ENCODE results near the gene FGF3.

Gene FGF3

DNA sequence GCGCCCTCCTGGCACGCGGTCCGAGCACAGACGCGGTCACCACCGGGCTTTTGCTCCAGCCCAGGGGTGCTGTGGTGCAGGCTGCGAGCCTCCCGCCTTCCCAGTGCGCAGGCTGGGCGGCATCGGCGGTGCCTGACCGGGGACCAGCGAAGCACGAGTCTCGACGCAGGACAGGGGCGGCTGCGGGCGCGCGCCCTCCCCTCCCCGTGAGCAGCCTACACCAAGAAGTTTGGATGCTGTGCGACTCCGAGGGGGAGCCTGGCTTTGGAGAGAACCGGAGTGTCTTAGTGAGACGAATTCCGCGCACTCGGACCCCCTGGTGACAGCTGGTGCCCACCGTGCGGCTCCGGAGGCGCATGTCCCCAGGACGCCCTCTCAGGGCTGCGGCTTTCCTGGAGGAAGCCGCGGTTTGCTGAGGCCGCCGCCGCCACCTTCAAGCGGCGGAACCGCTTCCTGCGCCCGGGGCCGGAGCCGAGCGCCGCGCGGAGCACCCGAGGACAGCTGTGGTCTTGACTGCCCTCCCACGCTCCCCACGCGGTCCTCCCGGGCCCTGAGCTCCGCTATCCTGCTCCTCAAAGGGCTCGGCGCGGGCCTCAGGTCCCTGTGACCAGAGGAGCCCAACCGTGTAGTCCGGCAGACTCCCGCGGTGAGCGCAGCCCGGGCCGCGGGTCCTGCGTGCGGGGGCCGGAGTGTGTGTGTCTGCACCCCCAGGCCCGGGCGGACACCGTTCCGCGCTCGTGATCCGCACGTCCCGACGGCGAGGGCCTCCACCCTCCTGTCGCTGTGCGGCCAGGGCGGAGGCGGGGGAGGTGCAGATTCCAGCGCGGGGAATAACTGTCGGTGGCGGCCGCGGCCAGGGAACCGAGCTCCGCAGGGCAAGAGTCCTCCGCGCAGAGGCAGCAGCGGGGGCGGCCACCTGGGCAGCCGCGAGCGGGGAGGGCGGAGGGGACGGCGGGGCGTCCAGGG, 1.7 kb downstream of the FGF3 start:
- no peak overlapping the region for H3K4me3 ChIP-seq (ENCODE audit: low read depth, low read length)
- TF ChIP-seq, protein P1, sequence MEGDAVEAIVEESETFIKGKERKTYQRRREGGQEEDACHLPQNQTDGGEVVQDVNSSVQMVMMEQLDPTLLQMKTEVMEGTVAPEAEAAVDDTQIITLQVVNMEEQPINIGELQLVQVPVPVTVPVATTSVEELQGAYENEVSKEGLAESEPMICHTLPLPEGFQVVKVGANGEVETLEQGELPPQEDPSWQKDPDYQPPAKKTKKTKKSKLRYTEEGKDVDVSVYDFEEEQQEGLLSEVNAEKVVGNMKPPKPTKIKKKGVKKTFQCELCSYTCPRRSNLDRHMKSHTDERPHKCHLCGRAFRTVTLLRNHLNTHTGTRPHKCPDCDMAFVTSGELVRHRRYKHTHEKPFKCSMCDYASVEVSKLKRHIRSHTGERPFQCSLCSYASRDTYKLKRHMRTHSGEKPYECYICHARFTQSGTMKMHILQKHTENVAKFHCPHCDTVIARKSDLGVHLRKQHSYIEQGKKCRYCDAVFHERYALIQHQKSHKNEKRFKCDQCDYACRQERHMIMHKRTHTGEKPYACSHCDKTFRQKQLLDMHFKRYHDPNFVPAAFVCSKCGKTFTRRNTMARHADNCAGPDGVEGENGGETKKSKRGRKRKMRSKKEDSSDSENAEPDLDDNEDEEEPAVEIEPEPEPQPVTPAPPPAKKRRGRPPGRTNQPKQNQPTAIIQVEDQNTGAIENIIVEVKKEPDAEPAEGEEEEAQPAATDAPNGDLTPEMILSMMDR (IDR thresholded peaks at IDR 0.05; ENCODE audit: borderline replicate concordance, insufficient read depth, low read depth, low read length): no peak

DNA sequence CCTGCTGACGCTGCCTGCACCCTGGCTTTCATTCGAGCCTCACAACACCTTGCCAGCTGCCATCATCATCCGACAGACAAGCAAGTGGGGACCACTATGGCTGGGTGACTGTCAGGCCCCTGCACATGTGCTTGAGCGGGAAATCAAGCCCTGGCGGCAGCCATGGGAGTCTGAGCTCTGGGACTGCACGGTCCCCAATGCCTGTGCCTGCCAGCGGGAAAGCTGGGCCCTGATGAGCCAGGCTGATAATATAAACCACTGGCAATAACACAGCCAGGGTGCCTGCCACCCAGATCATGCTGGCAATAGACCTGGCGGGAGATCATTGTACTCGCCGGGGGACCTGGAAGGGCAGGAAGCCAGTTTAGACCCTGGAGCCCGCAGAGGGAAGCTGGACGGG, 2.5 kb downstream of the FGF3 start:
- TF ChIP-seq, protein P1 (IDR thresholded peaks at IDR 0.05; ENCODE audit: borderline replicate concordance, insufficient read depth, low read depth, low read length): no peak

DNA sequence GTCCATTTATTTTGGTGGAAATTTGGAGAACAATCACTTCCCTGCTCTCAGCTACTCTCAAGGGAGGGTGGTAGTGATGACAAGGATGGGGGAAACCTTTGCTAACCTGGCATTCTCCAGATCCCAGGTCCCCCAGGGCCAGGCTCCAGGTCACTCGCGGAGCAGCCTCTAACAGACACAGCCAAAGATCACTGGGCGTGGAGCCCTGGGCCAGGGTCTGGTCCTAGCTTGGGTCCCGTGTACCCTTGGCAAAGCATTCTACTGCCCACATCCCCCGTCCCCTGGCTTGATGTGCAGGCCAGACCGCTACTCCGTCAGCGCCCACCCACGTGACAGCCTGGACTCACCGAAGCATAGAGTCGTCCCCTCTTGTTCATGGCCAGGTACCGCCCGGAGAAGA, 3.2 kb downstream of the FGF3 start:
- TF ChIP-seq, protein P1 (IDR thresholded peaks at IDR 0.05; ENCODE audit: borderline replicate concordance, insufficient read depth, low read depth, low read length): no peak
- H3K4me3 ChIP-seq (ENCODE audit: low read depth, low read length): no peak overlapping the region

More for the DNA sequence above, 2.5 kb downstream of the FGF3 start:
- no peak overlapping the region for H3K4me3 ChIP-seq (ENCODE audit: low read depth, low read length)

DNA sequence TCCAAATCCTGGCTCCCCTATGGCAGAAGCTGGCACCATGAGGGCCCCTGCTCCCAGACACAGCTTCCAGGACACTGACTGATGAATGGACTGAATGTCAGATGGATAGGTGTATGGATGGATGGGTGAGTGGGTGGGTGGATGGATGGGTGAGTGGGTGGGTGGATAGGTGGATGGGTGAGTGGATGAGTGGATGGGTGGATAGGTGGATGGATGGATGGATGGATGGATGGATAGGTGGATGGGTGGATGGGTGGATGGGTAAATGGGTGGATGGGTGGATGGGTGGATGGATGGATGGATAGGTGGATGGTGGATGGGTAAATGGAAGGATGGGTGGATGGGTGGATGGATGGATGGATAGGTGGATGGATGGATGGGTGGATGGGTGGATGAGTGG, 4.3 kb downstream of the FGF3 start:
- no peak overlapping the region for H3K4me3 ChIP-seq (ENCODE audit: low read depth, low read length)
- TF ChIP-seq, protein P1 (IDR thresholded peaks at IDR 0.05; ENCODE audit: borderline replicate concordance, insufficient read depth, low read depth, low read length): no peak

DNA sequence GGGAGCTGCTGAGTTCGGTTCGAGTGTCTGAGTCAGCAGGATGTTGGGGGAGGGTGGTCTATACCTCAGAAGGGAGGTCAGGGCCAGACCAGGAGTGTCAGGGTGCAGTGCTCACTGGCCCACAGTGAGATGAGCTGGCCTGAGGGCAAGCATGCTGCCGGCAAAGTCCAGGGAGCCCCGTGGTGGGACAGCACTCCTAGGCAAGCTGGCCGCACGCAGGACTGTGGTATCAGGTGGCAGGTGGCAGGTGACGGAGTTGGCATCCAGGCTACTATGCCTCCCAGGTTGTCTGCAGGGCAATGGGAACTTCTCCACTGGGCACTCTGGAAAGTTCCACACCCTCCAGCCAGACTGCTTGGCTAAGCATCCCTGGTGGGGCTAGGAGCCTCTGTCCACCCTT, 4.8 kb downstream of the FGF3 start:
- H3K4me3 ChIP-seq (ENCODE audit: low read depth, low read length): no peak overlapping the region
- TF ChIP-seq, protein P1 (IDR thresholded peaks at IDR 0.05; ENCODE audit: borderline replicate concordance, insufficient read depth, low read depth, low read length): no peak

DNA sequence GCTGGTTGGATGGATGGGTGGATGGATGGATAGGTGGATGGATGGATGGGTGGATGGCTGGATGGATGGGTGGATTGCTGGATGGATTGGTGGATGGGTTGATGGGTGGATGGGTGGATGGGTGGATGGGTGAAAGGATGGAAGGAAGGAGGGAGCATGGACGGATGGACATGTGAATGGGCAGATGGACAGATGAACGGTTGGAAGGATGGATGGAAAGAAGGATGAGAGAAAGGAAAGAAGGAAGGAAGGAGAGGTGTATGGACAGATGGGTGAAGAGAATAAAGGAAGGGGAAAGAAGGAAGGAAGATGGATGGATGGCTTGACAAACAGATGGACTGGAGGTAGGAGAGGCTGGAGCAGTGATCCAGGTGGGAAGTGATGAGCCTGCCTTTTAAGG, 5.4 kb downstream of the FGF3 start:
- TF ChIP-seq, protein P1 (IDR thresholded peaks at IDR 0.05; ENCODE audit: borderline replicate concordance, insufficient read depth, low read depth, low read length): no peak
- no peak overlapping the region for H3K4me3 ChIP-seq (ENCODE audit: low read depth, low read length)

DNA sequence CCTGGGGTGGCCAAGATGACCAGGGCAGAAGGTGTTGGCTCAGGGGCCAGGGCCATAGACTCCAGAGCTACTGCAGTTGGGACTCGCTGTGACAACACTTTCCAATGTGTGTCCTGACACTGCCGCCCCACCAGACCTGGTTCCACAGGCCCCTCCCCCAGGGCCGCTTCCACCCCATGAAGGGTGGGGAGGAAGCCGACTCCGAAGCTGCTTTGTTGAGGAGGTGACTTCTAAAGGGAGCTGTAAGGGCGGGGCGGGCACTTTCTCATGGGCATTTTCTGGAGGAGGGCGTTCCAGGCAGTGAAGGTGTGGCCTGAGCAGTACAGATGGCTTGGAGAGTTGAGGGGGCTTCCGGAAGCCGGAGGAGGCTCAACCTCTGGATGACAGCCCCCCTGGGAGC, 6.3 kb downstream of the FGF3 start:
- TF ChIP-seq, protein P1 (IDR thresholded peaks at IDR 0.05; ENCODE audit: borderline replicate concordance, insufficient read depth, low read depth, low read length): no peak
- no peak overlapping the region for H3K4me3 ChIP-seq (ENCODE audit: low read depth, low read length)
